ENCODE measurements around the gene ENTR1.

DNA sequence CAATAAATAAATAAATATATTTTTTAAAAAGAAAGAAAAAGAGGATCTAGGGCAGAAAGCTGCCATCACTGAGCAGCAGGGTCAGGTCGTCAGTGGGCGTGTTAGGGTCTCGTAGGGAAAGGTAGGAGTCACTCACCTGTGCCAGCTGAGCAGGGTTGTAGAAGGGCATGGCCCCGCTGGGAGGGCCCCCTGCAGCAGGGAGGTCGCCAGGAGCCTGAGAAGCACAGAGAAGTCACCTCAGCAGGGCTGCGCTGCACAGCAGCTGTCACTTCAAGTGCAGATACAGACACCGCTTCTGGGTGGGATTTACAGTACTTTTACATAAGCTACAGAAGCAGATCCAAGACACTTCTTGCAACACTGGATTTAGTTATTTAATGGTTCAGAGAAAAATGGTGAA, 33.3 kb upstream of the ENTR1 start:
- TF ChIP-seq CTCF (IDR thresholded peaks at IDR 0.05 in 2 of 3, conservative IDR thresholded peaks at IDR 0.05 in 1 of 3; ENCODE audit: control insufficient read depth in 2 of 3, extremely low read depth in 1 of 3, insufficient read depth in 1 of 3, low read depth in 3 of 3, low read length in 3 of 3) (no peak), MEF2A (IDR thresholded peaks at IDR 0.05; ENCODE audit: insufficient read depth, low read depth, low read length) (no peak), NR2C1 (IDR thresholded peaks at IDR 0.05) (no peak), BRCA1 (IDR thresholded peaks at IDR 0.05; ENCODE audit: low read depth, low read length) (no peak), POLR2A (IDR thresholded peaks at IDR 0.05; ENCODE audit: low read depth, low read length) (no peak; the same call in 1 of the 2 replicates), EP300 (IDR thresholded peaks at IDR 0.05; ENCODE audit: borderline replicate concordance in 1 of 2, control insufficient read depth in 1 of 2, low read depth in 2 of 2, low read length in 2 of 2) (no peak), MAX (IDR thresholded peaks at IDR 0.05; ENCODE audit: low read depth, low read length) (no peak), ZNF24 (IDR thresholded peaks at IDR 0.05) (no peak), CHD2 (IDR thresholded peaks at IDR 0.05; ENCODE audit: borderline replicate concordance, low read depth, low read length) (no peak)

Data from GM12878 (cell line).